ENCODE data around the gene CKAP2L.

Gene CKAP2L

GRCh38 chr2:112772911-112773475 lies 8.6 kb upstream of the CKAP2L start:
- Histone ChIP-seq H3K4me2 (ENCODE audit: low read length) (no peak overlapping the region), H3K9me3 (ENCODE audit: control insufficient read depth, insufficient read depth, low read length) (no peaks in the 10 kb centered on the region; the same call in 1 of the 2 replicates), H3K9me2 (replicated peaks; ENCODE audit: control insufficient read depth, low read length) (no peaks in the 10 kb centered on the region), H3K79me2 (ENCODE audit: control insufficient read depth, low read length) (no peaks in the 10 kb centered on the region), H3F3A (ENCODE audit: control insufficient read depth, insufficient read depth) (no peaks in the 10 kb centered on the region), H4K20me1 (ENCODE audit: control insufficient read depth, insufficient read depth, low read depth, low read length) (no peaks in the 10 kb centered on the region), H3K27ac (ENCODE audit: low read depth, low read length) (no peak overlapping the region), H3K4me1 (ENCODE audit: control insufficient read depth, low read length) (peaks cover 8% of the 10 kb centered on the region), H3K36me3 (ENCODE audit: control insufficient read depth, low read length) (no peaks in the 10 kb centered on the region), H3K27me3 (ENCODE audit: control insufficient read depth, low read length) (no peaks in the 10 kb centered on the region), H3K4me3 (ENCODE audit: low read length) (no peak overlapping the region)
- TF ChIP-seq EZH2phosphoT487 (IDR thresholded peaks at IDR 0.05; ENCODE audit: borderline replicate concordance, low read length): no peak
- no peak for TF ChIP-seq CTCF (IDR thresholded peaks at IDR 0.05; ENCODE audit: low read depth, low read length, poor library complexity, severe bottlenecking)

DNA sequence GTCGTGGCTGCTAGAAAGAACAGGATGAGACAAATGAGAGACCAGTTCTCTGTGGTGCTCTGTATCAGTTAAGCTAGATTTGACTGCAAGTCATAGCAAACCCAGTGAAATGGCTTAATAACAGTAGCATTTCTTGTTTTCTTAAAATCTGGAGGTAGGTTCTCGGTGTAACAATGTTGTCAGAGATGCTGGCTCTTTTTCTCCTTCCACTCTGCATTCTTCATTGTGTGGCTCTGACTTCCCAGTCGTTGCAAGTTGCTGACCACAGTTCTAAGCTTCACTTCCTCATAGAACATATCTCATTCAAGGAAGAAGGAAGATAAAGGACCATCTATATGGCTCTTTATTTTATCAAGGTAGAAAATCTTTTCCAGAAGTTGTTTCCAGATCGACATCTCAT lies 7.9 kb upstream of the CKAP2L start:
- Histone ChIP-seq H3K4me1 (ENCODE audit: control insufficient read depth, low read length) (peaks cover 8% of the 10 kb centered on the region), H3K9me3 (ENCODE audit: control insufficient read depth, insufficient read depth, low read length) (peaks cover 4% of the 10 kb centered on the region; the same call in 1 of the 2 replicates), H3K27ac (ENCODE audit: low read depth, low read length) (no peak overlapping the region)

DNA sequence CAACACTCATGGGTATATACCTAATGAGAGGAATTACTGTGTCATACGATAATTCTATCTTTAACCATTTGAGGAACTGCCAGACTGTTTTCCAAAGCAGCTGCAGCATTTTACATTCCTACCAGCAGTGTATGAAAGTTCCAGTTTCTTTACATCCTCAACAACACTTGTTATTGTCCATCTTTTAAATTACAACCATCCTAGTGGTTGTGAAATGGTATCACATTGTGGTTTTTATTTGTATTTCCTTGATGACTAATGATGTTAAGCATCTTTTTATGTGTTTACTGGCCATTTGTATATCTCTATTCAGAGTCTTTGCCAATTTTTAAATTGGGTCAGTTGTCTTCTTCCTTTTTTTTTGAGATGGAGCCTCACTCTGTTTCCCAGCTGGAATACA lies 4.0 kb upstream of the CKAP2L start:
- peaks cover 7% of the 10 kb centered on the region for H3K36me3 ChIP-seq (ENCODE audit: control insufficient read depth, low read length)
- no peaks in the 10 kb centered on the region for H3K9me2 ChIP-seq (replicated peaks; ENCODE audit: control insufficient read depth, low read length)
- H3K27ac ChIP-seq (ENCODE audit: low read depth, low read length): no peak overlapping the region
- H3K79me2 ChIP-seq (ENCODE audit: control insufficient read depth, low read length): peaks cover 10% of the 10 kb centered on the region
- TF ChIP-seq EZH2phosphoT487 (IDR thresholded peaks at IDR 0.05; ENCODE audit: borderline replicate concordance, low read length): no peak
- H3K27me3 ChIP-seq (ENCODE audit: control insufficient read depth, low read length): no peaks in the 10 kb centered on the region
- no peak overlapping the region for H3K4me2 ChIP-seq (ENCODE audit: low read length)
- H3K4me3 ChIP-seq (ENCODE audit: low read length): no peak overlapping the region
- peaks cover 4% of the 10 kb centered on the region; the same call in 1 of the 2 replicates for H3K9me3 ChIP-seq (ENCODE audit: control insufficient read depth, insufficient read depth, low read length)
- peaks cover 18% of the 10 kb centered on the region for H3K4me1 ChIP-seq (ENCODE audit: control insufficient read depth, low read length)
- H3F3A ChIP-seq (ENCODE audit: control insufficient read depth, insufficient read depth): no peaks in the 10 kb centered on the region
- H4K20me1 ChIP-seq (ENCODE audit: control insufficient read depth, insufficient read depth, low read depth, low read length): no peaks in the 10 kb centered on the region

More for the DNA sequence above, 7.9 kb upstream of the CKAP2L start:
- Histone ChIP-seq H3K79me2 (ENCODE audit: control insufficient read depth, low read length) (no peaks in the 10 kb centered on the region), H3K4me2 (ENCODE audit: low read length) (no peak overlapping the region), H4K20me1 (ENCODE audit: control insufficient read depth, insufficient read depth, low read depth, low read length) (no peaks in the 10 kb centered on the region), H3K36me3 (ENCODE audit: control insufficient read depth, low read length) (no peaks in the 10 kb centered on the region), H3K9me2 (replicated peaks; ENCODE audit: control insufficient read depth, low read length) (no peaks in the 10 kb centered on the region), H3K4me3 (ENCODE audit: low read length) (no peak overlapping the region), H3K27me3 (ENCODE audit: control insufficient read depth, low read length) (no peaks in the 10 kb centered on the region), H3F3A (ENCODE audit: control insufficient read depth, insufficient read depth) (no peaks in the 10 kb centered on the region)
- no peak for TF ChIP-seq EZH2phosphoT487 (IDR thresholded peaks at IDR 0.05; ENCODE audit: borderline replicate concordance, low read length)
- no peak for TF ChIP-seq CTCF (IDR thresholded peaks at IDR 0.05; ENCODE audit: low read depth, low read length, poor library complexity, severe bottlenecking)

DNA sequence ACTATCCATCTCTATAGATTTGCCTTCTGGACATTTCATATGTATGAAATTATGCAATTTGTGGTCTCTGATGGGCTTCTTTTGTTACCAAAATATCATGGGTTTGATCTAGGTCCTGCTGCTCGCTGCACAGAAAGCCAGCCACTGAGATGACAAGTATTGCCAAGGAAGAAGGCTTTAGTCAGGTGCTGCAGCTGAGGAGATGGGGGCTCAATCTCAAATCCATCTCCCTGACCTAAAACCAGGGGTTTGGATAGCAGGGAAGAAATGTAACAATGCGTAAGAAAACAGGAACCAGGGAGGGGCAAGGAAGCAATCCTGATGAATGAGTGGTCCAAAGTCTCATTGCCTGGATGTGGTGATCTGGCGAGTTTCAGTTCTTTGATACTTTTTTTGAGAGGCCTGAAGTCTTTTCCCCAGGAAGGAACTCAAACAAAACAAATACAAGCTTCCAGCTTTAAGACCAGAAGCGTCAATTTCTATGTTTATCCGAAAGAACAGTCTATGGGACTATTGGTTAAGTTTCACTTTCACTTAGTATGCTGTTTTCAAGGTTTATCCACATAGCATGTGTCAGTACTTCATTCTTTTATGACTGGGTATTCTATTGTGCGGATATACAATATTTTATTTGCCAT lies 3.4 kb upstream of the CKAP2L start:
- Histone ChIP-seq H4K20me1 (ENCODE audit: control insufficient read depth, insufficient read depth, low read depth, low read length) (no peaks in the 10 kb centered on the region), H3K9me2 (replicated peaks; ENCODE audit: control insufficient read depth, low read length) (no peaks in the 10 kb centered on the region), H3K4me3 (ENCODE audit: low read length) (no peak overlapping the region), H3K27me3 (ENCODE audit: control insufficient read depth, low read length) (no peaks in the 10 kb centered on the region), H3F3A (ENCODE audit: control insufficient read depth, insufficient read depth) (no peaks in the 10 kb centered on the region), H3K9me3 (ENCODE audit: control insufficient read depth, insufficient read depth, low read length) (peaks cover 4% of the 10 kb centered on the region; the same call in 1 of the 2 replicates), H3K36me3 (ENCODE audit: control insufficient read depth, low read length) (peaks cover 11% of the 10 kb centered on the region), H3K79me2 (ENCODE audit: control insufficient read depth, low read length) (peaks cover 16% of the 10 kb centered on the region), H3K4me2 (ENCODE audit: low read length) (no peak overlapping the region), H3K27ac (ENCODE audit: low read depth, low read length) (no peak overlapping the region), H3K4me1 (ENCODE audit: control insufficient read depth, low read length) (peaks cover 24% of the 10 kb centered on the region)
- TF ChIP-seq EZH2phosphoT487 (IDR thresholded peaks at IDR 0.05; ENCODE audit: borderline replicate concordance, low read length) (no peak), CTCF (IDR thresholded peaks at IDR 0.05; ENCODE audit: low read depth, low read length, poor library complexity, severe bottlenecking) (no peak)

Measured in DOHH2 (cell line).